ENCODE data around the gene SPOUT1.

The SPOUT1 gene

DNA sequence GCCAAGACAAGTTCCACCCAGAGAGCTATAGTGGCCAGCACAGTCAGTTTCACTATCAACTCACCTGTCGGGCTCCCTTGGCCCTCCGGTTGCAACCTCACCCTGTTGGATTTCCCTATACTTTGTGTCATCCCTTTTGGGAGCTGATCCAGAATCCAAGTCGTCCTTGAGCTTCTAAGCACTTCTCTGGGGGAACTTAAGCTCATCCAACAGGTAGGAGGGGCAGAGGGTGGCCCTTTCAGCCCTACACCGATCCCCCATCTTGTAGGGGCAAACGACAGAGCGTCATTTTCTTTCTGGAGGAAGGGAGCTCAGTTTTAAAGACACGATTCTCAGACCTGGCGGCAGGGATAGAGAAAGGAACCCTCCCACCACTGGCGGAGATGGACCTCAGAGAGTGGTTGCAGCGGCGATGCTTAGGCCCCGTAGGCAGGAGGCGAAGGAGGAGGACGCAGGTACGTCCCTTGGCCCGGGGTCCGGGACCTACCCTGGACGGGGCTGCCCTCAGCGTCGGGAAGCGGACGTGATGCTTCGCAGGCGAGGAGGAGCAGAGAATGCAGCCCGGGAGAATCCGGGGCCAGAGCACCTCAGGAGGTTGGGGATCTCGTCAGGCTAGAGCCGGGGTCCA, 58.4 kb downstream of the SPOUT1 start:
- DNase-seq = no peak

DNA sequence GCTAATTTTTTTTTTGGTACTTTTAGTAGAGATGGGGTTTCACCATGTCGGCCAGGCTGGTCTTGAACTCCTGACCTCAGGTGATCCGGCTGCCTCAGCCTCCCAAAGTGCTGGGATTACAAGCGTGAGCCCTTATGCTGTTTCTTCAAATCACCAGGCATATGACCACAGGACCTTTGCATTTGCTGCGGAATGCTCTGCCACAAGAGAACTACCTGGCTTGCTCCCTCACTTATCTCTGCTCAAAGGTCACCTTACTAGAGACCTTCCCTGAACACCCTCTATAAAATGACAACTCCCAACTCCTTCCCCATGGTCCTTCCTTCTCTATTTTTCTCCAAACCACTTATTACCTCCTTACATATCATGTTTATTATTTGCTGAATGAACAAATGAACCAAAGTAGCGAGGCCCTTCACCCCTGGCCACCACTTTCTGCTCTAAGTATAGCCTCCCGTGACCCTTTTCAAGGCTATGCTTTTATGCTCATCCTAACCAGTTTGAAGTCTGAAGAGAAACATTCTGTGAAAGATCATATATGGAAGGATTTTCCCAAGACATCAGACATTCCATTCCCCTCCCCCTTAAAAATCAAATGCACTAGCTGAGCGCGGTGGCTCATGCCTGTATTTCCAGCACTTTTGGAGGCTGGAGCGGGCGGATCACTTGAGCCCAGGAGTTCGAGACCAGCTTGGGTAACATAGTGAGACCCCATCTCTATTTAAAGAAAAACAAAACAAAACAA, 59.1 kb downstream of the SPOUT1 start:
- no peak for DNase-seq
